A549 (cell line): ENCODE measurements around the gene ZFP36L1. TPM values are rescaled to one million over a fixed set of nuclear protein-coding genes. Genes with fewer than 3 reads are reported as not detected.

Experiments used
- ATAC-seq, 2 experiments: fragments of 200-7000 bp in 1 of 2; fragments of >200 bp in 1 of 2; cut with Nextera tagmentation in 1 of 2; cut with Tn5 transposase in 1 of 2; 3 replicates each; pipeline versions ENCODE4 v1.8.0 to v1.9.1; 2018 to 2020; ENCODE audit warnings: mild to moderate bottlenecking in 1 of 2, moderate library complexity in 1 of 2
- CTCF ChIA-PET: fragments of 300-600 bp; sonication (Branson Sonifier 250); formaldehyde crosslinking; extraction: SDS; loops from one replicate; lab custom pipeline; 2021; ENCODE audit warnings: antibody characterized with exemption, inconsistent platforms; lab: Yijun Ruan, JAX
- POLR2A ChIA-PET: fragments of 350-600 bp; formaldehyde crosslinking; extraction: SDS; loops from one replicate; lab custom pipeline; 2021; ENCODE audit warnings: antibody characterized with exemption, inconsistent platforms; lab: Yijun Ruan, JAX
- DNase-seq, 2 experiments: peaks; one replicate each; pipeline versions ENCODE4 v3.0.0 to v3.0.0-alpha.2; 2011 to 2016; ENCODE audit warnings: low read depth in 1 of 2, low spot score in 1 of 2
- FAIRE-seq: peaks from 2 replicates; lab custom pipeline; 2011; peaks lifted over from hg19 to GRCh38; lab: Jason Lieb, UNC
- H3K27ac ChIP-seq, 2 experiments: fragments of >200 bp; sonication (Bioruptor Twin); formaldehyde crosslinking; 3 replicates each; pipeline ENCODE4 v1.5.1; 2016 to 2017
- H3K4me1 ChIP-seq: fragments of >200 bp; sonication (Bioruptor Twin); formaldehyde crosslinking; 3 replicates; pipeline ENCODE4 v1.6.1; 2016
- H3K4me2 ChIP-seq: fragments of >200 bp; sonication (Bioruptor Twin); formaldehyde crosslinking; 3 replicates; pipeline ENCODE4 v1.6.1; 2016
- H3K4me3 ChIP-seq: fragments of >200 bp; sonication (Bioruptor Twin); formaldehyde crosslinking; 3 replicates; pipeline ENCODE4 v1.5.1; 2016
- H3K9me3 ChIP-seq: fragments of >200 bp; sonication (Bioruptor Twin); formaldehyde crosslinking; 3 replicates; pipeline ENCODE4 v1.6.1; 2016
- BCL3 ChIP-seq: fragments of >200 bp; sonication (Bioruptor Twin); formaldehyde crosslinking; IDR thresholded peaks from 3 replicates; pipeline ENCODE4 v1.6.1; 2016
- CBX2 ChIP-seq: fragments of 200-600 bp; sonication (generic); IDR thresholded peaks from 2 replicates; pipeline ENCODE4 v1.6.1; 2016; ENCODE audit warnings: low read depth, mild to moderate bottlenecking, borderline replicate concordance
- CBX8 ChIP-seq: fragments of 200-600 bp; sonication (generic); IDR thresholded peaks from 2 replicates; pipeline ENCODE4 v1.6.1; 2016
- CHD2 ChIP-seq: fragments of 150-350 bp; IDR thresholded peaks from 2 replicates; pipeline ENCODE4 v1.6.1; 2014; ENCODE audit warnings: low read length; ENCODE audit not compliant: partially characterized antibody
- EHMT2 ChIP-seq: fragments of 200-600 bp; sonication (generic); IDR thresholded peaks from 2 replicates; pipeline ENCODE4 v1.6.1; 2016; ENCODE audit warnings: antibody characterized with exemption, low read depth, mild to moderate bottlenecking, moderate library complexity
- FOSL2 ChIP-seq, 2 experiments: fragments of 450-650 bp in 1 of 2; fragments of >200 bp in 1 of 2; sonication (Bioruptor Twin) in 1 of 2; formaldehyde crosslinking; IDR thresholded peaks; 2 replicates each; pipeline versions ENCODE4 v1.5.0 to v1.6.1; 2016 to 2020; ENCODE audit warnings: mild to moderate bottlenecking in 1 of 2, moderate library complexity in 1 of 2
- GATA3 ChIP-seq: IDR thresholded peaks from 2 replicates; pipeline ENCODE4 v1.6.1; 2012; ENCODE audit warnings: borderline replicate concordance
- HEYL ChIP-seq: fragments of 250-450 bp; sonication (Bioruptor Pico); IDR thresholded peaks from 2 replicates; pipeline ENCODE4 v1.8.0; 2021; ENCODE audit warnings: mild to moderate bottlenecking, moderate library complexity
- HOXA7 ChIP-seq: fragments of 250-450 bp; sonication (Bioruptor Pico); IDR thresholded peaks from 2 replicates; pipeline ENCODE4 v1.5.0; 2020; ENCODE audit warnings: mild to moderate bottlenecking, moderate library complexity
- HOXB13 ChIP-seq: fragments of 250-450 bp; sonication (Bioruptor Pico); IDR thresholded peaks from 2 replicates; pipeline ENCODE4 v1.5.0; 2020; ENCODE audit warnings: low read depth, mild to moderate bottlenecking, moderate library complexity
- JUN ChIP-seq, 2 experiments: fragments of >200 bp; sonication (Bioruptor Twin); formaldehyde crosslinking; IDR thresholded peaks; 2 replicates in 1 of 2; 3 replicates in 1 of 2; pipeline ENCODE4 v1.6.1; 2016 to 2017
- MAX ChIP-seq: IDR thresholded peaks from 2 replicates; pipeline ENCODE4 v1.6.1; 2012
- MYC ChIP-seq: IDR thresholded peaks from 2 replicates; pipeline ENCODE4 v1.6.1; 2012; ENCODE audit warnings: mild to moderate bottlenecking, inconsistent platforms, low read length, improper control_type of control experiment, borderline replicate concordance
- NFE2L2 ChIP-seq: fragments of 150-350 bp; conservative IDR thresholded peaks from 2 replicates; pipeline ENCODE4 v1.6.1; 2014; ENCODE audit warnings: low read length
- NR3C1 ChIP-seq: fragments of >200 bp; sonication (Bioruptor Twin); formaldehyde crosslinking; IDR thresholded peaks from 3 replicates; pipeline ENCODE4 v1.6.1; 2017
- PBX3 ChIP-seq: IDR thresholded peaks from 2 replicates; pipeline ENCODE4 v1.6.1; 2012
- PHF8 ChIP-seq: fragments of 200-600 bp; sonication (generic); IDR thresholded peaks from 2 replicates; pipeline ENCODE4 v1.6.1; 2016; ENCODE audit warnings: low read depth, mild to moderate bottlenecking, antibody characterized with exemption, moderate library complexity, borderline replicate concordance
- POLR2A ChIP-seq: IDR thresholded peaks from 2 replicates; pipeline ENCODE4 v1.6.1; 2012; ENCODE audit warnings: mild to moderate bottlenecking, low read length
- POLR2AphosphoS2 ChIP-seq: conservative IDR thresholded peaks from 2 replicates; pipeline ENCODE4 v1.6.1; 2012; ENCODE audit warnings: low read length, improper control_type of control experiment, inconsistent platforms
- REST ChIP-seq: fragments of 200-600 bp; sonication (generic); IDR thresholded peaks from 2 replicates; pipeline ENCODE4 v1.6.1; 2016; ENCODE audit warnings: antibody characterized with exemption, mild to moderate bottlenecking, moderate library complexity
- RFX5 ChIP-seq: fragments of 450-650 bp; IDR thresholded peaks from 2 replicates; pipeline ENCODE4 v1.7.1; 2014; ENCODE audit warnings: antibody characterized with exemption, mild to moderate bottlenecking, moderate library complexity
- SMC3 ChIP-seq: fragments of >200 bp; sonication (Bioruptor Twin); formaldehyde crosslinking; IDR thresholded peaks from 3 replicates; pipeline ENCODE4 v1.6.1; 2018; ENCODE audit warnings: inconsistent platforms
- TFCP2L1 ChIP-seq: fragments of 250-450 bp; sonication (Bioruptor Pico); IDR thresholded peaks from 2 replicates; pipeline ENCODE4 v1.5.0; 2021; ENCODE audit warnings: mild to moderate bottlenecking
- TP53 ChIP-seq: fragments of 250-450 bp; sonication (Bioruptor Pico); IDR thresholded peaks from 2 replicates; pipeline ENCODE4 v1.5.0; 2021; ENCODE audit warnings: mild to moderate bottlenecking, moderate library complexity
- USF2 ChIP-seq: fragments of 450-650 bp; IDR thresholded peaks from 2 replicates; pipeline ENCODE4 v1.6.1; 2014; ENCODE audit warnings: antibody characterized with exemption
- ZC3H11A ChIP-seq: fragments of 450-650 bp; IDR thresholded peaks from 2 replicates; pipeline ENCODE4 v1.6.1; 2014; ENCODE audit warnings: antibody characterized with exemption, mild to moderate bottlenecking
- ZFP36 ChIP-seq: fragments of 450-650 bp; IDR thresholded peaks from 2 replicates; pipeline ENCODE4 v1.6.1; 2014; ENCODE audit warnings: borderline replicate concordance; ENCODE audit not compliant: partially characterized antibody
- ZSCAN20 ChIP-seq: fragments of 250-450 bp; sonication (Bioruptor Pico); IDR thresholded peaks from 2 replicates; pipeline ENCODE4 v1.8.0; 2022; ENCODE audit warnings: mild to moderate bottlenecking, moderate library complexity
- WGBS: methylation state at CpG from one replicate; pipeline ENCODE4 v1.1.6; 2017; ENCODE audit errors: missing lambda C conversion rate; 5-methylcytosine and 5-hydroxymethylcytosine counted together
- polyA plus RNA-seq, 4 experiments: library from polyadenylated mRNA; depleted of rRNA in 3 of 4; stranded (reverse); fragments of >200 nt; fragmentation: RNase III in 1 of 4; extraction: RNeasy Plus Mini Kit Qiagen cat#74134 plus additional on column Dnase treatment in 1 of 4; gene quantifications; 2 replicates in 3 of 4; 3 replicates in 1 of 4; pipeline ENCODE4 v1.2.3, GENCODE V29; 2011 to 2017

The ZFP36L1 gene
- polyA plus RNA-seq, 2 of the 4 experiments (the other 2 are of a cell fraction), result 76.4 to 114 TPM

- H3K4me3 ChIP-seq, result no peak overlapping the region
- peaks cover 71% of the 10 kb centered on the region for H3K4me1 ChIP-seq
- ChIA-PET CTCF (interaction anchor here (0.7 to 4.2 kb wide), 10 partner anchors 8 to 913 kb away, joined by 3 to 16 read pairs (median 3); no protein-coding TSS in a partner anchor), POLR2A (interaction anchor here (0.7 to 3.9 kb wide), 8 partner anchors 9 to 643 kb away, joined by 3 to 37 read pairs (median 4); partner anchors contain the start of gene ZFP36L1)
- TF ChIP-seq HOXB13 (CRISPR knock-in tag) (0 out of 2 replicates have a peak, but pooled peaks have one; percentile 14), TFCP2L1 (CRISPR knock-in tag) (no peak)
- ATAC-seq (no peak), DNase-seq (peak in 1 of 2 experiments; percentile 53), FAIRE-seq (no peak)
- H3K9me3 ChIP-seq, result peaks cover 6% of the 10 kb centered on the region; the same call in 1 of the 3 replicates
- peak overlapping the region; percentile 66 for H3K4me2 ChIP-seq
- WGBS, result 52% methylated on average over 7 of the region's 7 CpGs
- H3K27ac ChIP-seq, result peak overlapping the region; percentile 94 to 100
These were observed 12.3 kb downstream of the ZFP36L1 start for GRCh38 chr14:68780358-68781160.

- Histone ChIP-seq H3K9me3 (peaks cover 13% of the 10 kb centered on the region), H3K4me3 (no peak overlapping the region), H3K4me1 (peaks cover 64% of the 10 kb centered on the region), H3K4me2 (peak overlapping the region; percentile 66), H3K27ac (peak overlapping the region; percentile 94 to 100)
- DNase-seq (peak in 1 of 2 experiments; percentile 76), FAIRE-seq (peak; percentile 84), ATAC-seq (0 out of 6 replicates have a peak, but pooled peaks of 1 of the 2 experiments have one; percentile 2)
- ChIA-PET POLR2A (interaction anchor here (0.7 to 3.9 kb wide), 12 partner anchors 8 to 642 kb away, joined by 3 to 37 read pairs (median 4); partner anchors contain the start of gene ZFP36L1), CTCF (interaction anchor here (0.7 to 4.2 kb wide), 10 partner anchors 9 to 942 kb away, joined by 3 to 16 read pairs (median 3); no protein-coding TSS in a partner anchor)
- WGBS, result 19% methylated on average over 9 of the region's 9 CpGs
- TF ChIP-seq REST (no peak), GATA3 (peak; percentile 58), FOSL2 (IDR thresholded peaks at IDR 0.05) (peak; percentile 69), FOSL2 (CRISPR knock-in tag; IDR thresholded peaks at IDR 0.05) (peak; percentile 43; the same call in 1 of the 2 replicates), CHD2 (no peak), TP53 (CRISPR knock-in tag) (no peak), SMC3 (no peak), EHMT2 (no peak), POLR2AphosphoS2 (no peak), JUN (IDR thresholded peaks at IDR 0.05) (peak in 1 of 2 experiments; percentile 57; a peak in 3 of 5 replicates), CBX2 (no peak), NFE2L2 (no peak), NR3C1 (no peak), ZC3H11A (no peak), POLR2A (no peak), HOXA7 (CRISPR knock-in tag) (no peak), PHF8 (no peak), MAX (0 out of 2 replicates have a peak, but pooled peaks have one; percentile 21), USF2 (no peak), ZFP36 (no peak), CBX8 (no peak), PBX3 (no peak), HEYL (CRISPR knock-in tag) (no peak), BCL3 (peak; percentile 24; the same call in 1 of the 3 replicates), ZSCAN20 (CRISPR knock-in tag) (no peak), MYC (no peak), RFX5 (no peak)
These were observed 13.0 kb downstream of the ZFP36L1 start for GRCh38 chr14:68779761-68780323.
